Choroid plexus epithelial cell (primary cell): Measurements from ENCODE around the gene BCL2L13.
A peak's percentile ranks its signal among the peaks of the same experiment; 100 is the strongest.

Experiments
- DNase-seq: peaks from one replicate; pipeline ENCODE4 v3.0.0-alpha.2; 2010; ENCODE audit warnings: low read depth
- H3K4me3 ChIP-seq: 2 replicates; pipeline ENCODE4 v1.5.1; 2011; ENCODE audit warnings: low read depth, mild to moderate bottlenecking, control low read depth, low read length, moderate library complexity
- TF ChIP-seq, protein P1 (sequence below): conservative IDR thresholded peaks from 2 replicates; pipeline ENCODE4 v1.5.1; 2011; ENCODE audit warnings: low read depth, mild to moderate bottlenecking, control low read depth, inconsistent platforms, low read length, moderate library complexity

Gene BCL2L13

DNA sequence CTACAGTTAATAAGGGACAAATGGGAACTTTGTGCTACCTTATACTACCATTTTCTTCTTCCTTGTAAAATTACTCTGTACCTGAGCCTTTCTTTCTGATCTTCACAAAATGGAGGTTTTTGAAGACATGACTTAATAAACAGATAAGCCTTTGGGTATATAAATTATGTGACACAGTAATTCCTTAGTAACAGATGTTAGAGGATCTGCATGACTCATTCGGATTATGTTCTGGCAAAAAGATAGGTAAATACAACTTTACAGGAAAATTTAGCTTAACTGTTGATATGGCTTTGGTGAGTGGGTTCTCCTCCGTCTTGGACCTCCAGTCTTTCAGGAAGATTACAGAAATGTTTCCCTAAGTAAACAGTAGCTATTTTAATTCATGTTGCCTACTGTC is 73.9 kb downstream of the BCL2L13 start:
- no peak overlapping the region for H3K4me3 ChIP-seq
- TF ChIP-seq, protein P1, sequence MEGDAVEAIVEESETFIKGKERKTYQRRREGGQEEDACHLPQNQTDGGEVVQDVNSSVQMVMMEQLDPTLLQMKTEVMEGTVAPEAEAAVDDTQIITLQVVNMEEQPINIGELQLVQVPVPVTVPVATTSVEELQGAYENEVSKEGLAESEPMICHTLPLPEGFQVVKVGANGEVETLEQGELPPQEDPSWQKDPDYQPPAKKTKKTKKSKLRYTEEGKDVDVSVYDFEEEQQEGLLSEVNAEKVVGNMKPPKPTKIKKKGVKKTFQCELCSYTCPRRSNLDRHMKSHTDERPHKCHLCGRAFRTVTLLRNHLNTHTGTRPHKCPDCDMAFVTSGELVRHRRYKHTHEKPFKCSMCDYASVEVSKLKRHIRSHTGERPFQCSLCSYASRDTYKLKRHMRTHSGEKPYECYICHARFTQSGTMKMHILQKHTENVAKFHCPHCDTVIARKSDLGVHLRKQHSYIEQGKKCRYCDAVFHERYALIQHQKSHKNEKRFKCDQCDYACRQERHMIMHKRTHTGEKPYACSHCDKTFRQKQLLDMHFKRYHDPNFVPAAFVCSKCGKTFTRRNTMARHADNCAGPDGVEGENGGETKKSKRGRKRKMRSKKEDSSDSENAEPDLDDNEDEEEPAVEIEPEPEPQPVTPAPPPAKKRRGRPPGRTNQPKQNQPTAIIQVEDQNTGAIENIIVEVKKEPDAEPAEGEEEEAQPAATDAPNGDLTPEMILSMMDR, result no peak
- peak; percentile 49 for DNase-seq

DNA sequence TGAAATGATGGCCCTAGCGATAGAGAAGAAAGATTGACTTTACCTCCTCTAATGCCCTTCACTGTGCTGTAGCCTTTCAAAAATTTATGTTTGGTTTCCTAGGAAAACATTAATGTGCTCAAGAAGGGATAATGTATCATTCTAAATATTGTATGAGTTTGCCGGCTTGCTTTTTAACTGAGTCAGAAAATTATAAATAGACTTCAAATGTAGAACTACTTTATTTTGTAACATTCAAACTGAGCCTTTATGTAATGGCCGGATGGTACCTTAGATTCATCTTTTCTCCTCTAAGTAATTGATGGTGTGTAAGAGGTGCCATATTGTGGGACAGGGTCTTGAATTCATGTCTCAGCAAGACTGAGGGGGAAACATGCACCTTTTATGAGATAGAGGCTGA is 78.0 kb downstream of the BCL2L13 start:
- TF ChIP-seq, protein P1, result no peak
- no peak for DNase-seq

DNA sequence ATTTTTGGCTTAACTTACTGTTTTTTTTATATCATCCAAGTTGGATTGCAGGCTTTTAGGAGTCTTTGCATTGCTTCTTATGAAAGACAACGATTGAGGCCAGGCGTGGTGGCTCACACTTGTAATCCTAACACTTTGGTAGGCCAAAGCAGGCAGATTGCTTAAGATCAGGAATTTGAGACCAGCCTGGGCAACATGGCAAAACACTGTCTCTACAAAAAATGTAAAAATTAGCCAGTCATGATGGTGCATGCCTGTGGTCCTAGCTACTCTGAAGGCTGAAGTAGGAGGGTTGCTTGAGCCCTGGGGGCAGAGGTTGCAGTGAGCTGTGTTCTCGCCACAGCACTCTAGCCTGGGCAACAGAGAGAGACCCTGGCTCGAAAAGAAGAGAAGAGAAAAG is 79.2 kb downstream of the BCL2L13 start:
- peak; percentile 66 for DNase-seq
- TF ChIP-seq, protein P1, result no peak
- H3K4me3 ChIP-seq, result no peak overlapping the region

More for the DNA sequence above, 78.0 kb downstream of the BCL2L13 start:
- no peak overlapping the region for H3K4me3 ChIP-seq

DNA sequence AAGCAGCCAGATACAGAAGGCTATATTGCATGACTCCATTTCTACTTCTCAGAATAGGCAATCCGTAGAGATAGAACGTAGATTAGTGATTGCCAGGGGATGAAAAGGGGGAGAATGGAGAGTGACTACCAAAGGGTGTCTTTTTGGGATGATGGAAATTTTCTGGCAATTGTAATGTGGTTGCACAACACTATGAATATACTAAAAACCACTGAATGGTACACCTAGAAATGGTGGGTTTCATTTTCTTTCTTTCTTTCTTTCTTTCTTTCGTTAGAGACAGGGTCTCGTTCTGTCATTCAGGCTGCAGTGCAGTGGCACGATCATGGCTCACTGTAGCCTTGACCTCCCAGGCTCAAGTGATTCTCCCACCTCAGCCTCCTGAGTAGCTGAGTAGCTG is 81.4 kb downstream of the BCL2L13 start:
- H3K4me3 ChIP-seq, result no peak overlapping the region
- no peak for DNase-seq
- TF ChIP-seq, protein P1, result no peak

DNA sequence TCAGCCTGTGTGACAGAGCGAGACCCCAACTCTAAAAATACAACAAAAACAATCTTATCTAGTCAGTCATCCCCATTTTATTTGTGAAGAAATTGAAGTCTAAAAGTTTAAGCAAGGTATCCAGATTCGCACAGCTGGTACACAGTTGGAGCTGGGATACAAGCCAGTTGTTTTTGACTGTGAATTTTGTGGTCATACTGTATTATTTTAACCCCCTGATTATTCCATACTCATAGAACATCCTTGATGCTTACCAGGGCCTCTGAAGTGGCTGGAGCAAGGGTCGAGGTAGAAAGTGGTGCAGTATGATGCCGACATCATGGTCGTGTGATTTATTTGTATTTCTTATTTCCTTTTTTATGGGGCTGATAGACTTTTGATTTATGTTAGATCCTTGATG is 85.7 kb downstream of the BCL2L13 start:
- TF ChIP-seq, protein P1, result no peak
- H3K4me3 ChIP-seq, result no peak overlapping the region
- DNase-seq, result peak; percentile 77

DNA sequence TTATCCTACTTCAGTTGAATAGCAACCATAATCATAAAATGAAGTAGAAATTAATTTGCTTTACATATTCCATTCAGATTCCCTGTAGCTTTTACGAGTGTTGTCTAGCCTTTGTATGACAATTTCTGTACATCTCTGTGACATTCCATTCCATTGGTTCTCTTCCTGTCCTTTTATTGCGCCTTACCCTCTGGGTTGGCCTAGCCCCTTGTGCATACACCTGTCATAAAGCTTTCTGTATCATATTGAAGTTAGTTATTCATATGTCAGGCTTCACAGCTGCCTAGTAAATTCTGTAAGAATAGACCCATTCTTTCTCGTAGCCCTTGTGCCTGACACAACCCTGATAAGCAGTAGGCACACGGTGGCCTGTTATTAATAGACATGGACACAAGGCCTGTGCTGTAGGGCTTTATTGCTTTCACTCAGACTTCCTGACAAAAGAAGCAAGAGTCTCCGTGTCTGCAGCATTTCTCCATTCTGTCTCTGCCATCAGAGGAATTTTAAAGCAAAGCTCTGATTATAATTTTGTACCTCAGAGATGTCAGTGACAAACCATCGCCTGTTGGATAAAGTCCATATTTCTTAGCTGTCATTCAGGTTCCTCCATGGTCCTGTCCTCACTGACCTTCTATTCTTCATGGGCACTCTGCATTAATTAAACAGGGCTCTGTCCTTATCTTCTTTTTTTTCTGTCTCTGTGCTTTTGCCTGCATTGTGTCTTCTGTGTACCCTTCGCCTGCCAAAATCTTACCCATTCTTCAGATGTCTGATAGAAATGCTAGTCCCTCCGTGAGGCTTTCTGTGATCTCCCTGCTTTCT is 86.3 kb downstream of the BCL2L13 start:
- no peak overlapping the region for H3K4me3 ChIP-seq
- TF ChIP-seq, protein P1, result no peak
- no peak for DNase-seq

DNA sequence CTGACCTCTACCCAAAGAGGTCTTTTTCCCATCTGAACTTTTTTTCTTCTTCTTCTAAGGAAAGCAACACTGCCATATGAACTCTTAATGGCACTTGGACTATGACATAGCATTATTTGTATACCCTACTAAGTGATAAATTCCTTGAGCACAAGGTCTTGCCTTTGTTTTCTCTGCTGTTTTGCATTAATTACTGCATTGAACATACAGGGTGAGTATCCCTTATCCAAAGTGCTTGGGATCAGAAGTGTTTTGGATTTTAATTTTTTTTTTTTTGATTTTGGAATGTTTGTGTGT is 86.9 kb downstream of the BCL2L13 start:
- H3K4me3 ChIP-seq, result no peak overlapping the region
- DNase-seq, result no peak
- TF ChIP-seq, protein P1, result no peak
